Activated CD4-positive, alpha-beta T cell treated with anti-CD3 and anti-CD28 coated beads, Interleukin-2, Interleukin-4, amounts not matched to agents 100 ng/mL and 50 ng/mL, durations not matched to agents 16 hours and 8 hours (primary cell): ENCODE data around the gene CCDC74B.
A peak's percentile ranks its signal among the peaks of the same experiment; 100 is the strongest.
"Not testable (repeated sequence)": the region's sequence is repeated elsewhere in the genome, so short reads cannot be mapped to it uniquely, and the experiment has no call there.

Experiments used
- DNase-seq: peaks from one replicate; pipeline ENCODE4 v3.0.0-alpha.2; 2020; ENCODE audit warnings: low spot score

CCDC74B gene

GRCh38 chr2:130165293-130166016 is 20.5 kb upstream of the CCDC74B start:
- DNase-seq: no peak

- DNase-seq: no peak
Observed at GRCh38 chr2:130162968-130163367, 18.1 kb upstream of the CCDC74B start.

- not testable (repeated sequence) for DNase-seq
Observed at GRCh38 chr2:130162486-130162885, 17.6 kb upstream of the CCDC74B start.

GRCh38 chr2:130160838-130161705 is 16.2 kb upstream of the CCDC74B start:
- not testable (repeated sequence) for DNase-seq

GRCh38 chr2:130160131-130160530 is 15.2 kb upstream of the CCDC74B start:
- no peak for DNase-seq

- DNase-seq: not testable (repeated sequence)
Observed at GRCh38 chr2:130159376-130159775, 14.5 kb upstream of the CCDC74B start.

- DNase-seq: no peak
Observed at GRCh38 chr2:130158631-130159030, 13.7 kb upstream of the CCDC74B start.

- DNase-seq: peak; percentile 17
Observed at GRCh38 chr2:130157825-130158514, 13.1 kb upstream of the CCDC74B start.

- DNase-seq: not testable (repeated sequence)
Observed at GRCh38 chr2:130157354-130157753, 12.4 kb upstream of the CCDC74B start.

- DNase-seq: no peak
Observed at GRCh38 chr2:130156624-130157004, 11.7 kb upstream of the CCDC74B start.

GRCh38 chr2:130155956-130156623 is 11.2 kb upstream of the CCDC74B start:
- not testable (repeated sequence) for DNase-seq

- DNase-seq: no peak
Observed at GRCh38 chr2:130154773-130155765, 10.2 kb upstream of the CCDC74B start.

- DNase-seq: not testable (repeated sequence)
Observed at GRCh38 chr2:130154423-130154770, 9.5 kb upstream of the CCDC74B start.

- DNase-seq: not testable (repeated sequence)
Observed at GRCh38 chr2:130153721-130154422, 9.0 kb upstream of the CCDC74B start.

GRCh38 chr2:130152816-130153595 is 8.1 kb upstream of the CCDC74B start:
- DNase-seq: no peak

- not testable (repeated sequence) for DNase-seq
Observed at GRCh38 chr2:130152136-130152815, 7.4 kb upstream of the CCDC74B start.

GRCh38 chr2:130151145-130151512 is 6.2 kb upstream of the CCDC74B start:
- DNase-seq: not testable (repeated sequence)

- DNase-seq: no peak
Observed at GRCh38 chr2:130150181-130151144, 5.6 kb upstream of the CCDC74B start.
